Neural cell (in vitro differentiated cells): ENCODE results near the gene QSOX2.

Experiments
- EP300 ChIP-seq: fragments of 450-650 bp; conservative IDR thresholded peaks from 2 replicates; pipeline ENCODE4 v1.6.1; 2014; ENCODE audit warnings: antibody characterized with exemption, mild to moderate bottlenecking, moderate library complexity; ENCODE audit not compliant: poor library complexity, severe bottlenecking
- EZH2 ChIP-seq: fragments of 200-600, 300-800 bp; shearing (Covaris generic), sonication (generic); IDR thresholded peaks from 2 replicates; pipeline ENCODE4 v1.6.1; 2014; ENCODE audit warnings: antibody characterized with exemption, low read length, borderline replicate concordance, mild to moderate bottlenecking; ENCODE audit not compliant: insufficient read depth, poor library complexity, severe bottlenecking
- MXI1 ChIP-seq: fragments of 450-650 bp; conservative IDR thresholded peaks from 2 replicates; pipeline ENCODE4 v1.6.1; 2014; ENCODE audit warnings: antibody characterized with exemption, mild to moderate bottlenecking; ENCODE audit not compliant: poor library complexity, severe bottlenecking
- POLR2AphosphoS5 ChIP-seq: IDR thresholded peaks from 2 replicates; pipeline ENCODE4 v1.6.1; 2012
- RAD21 ChIP-seq: fragments of 450-650 bp; conservative IDR thresholded peaks from 2 replicates; pipeline ENCODE4 v1.6.1; 2014; ENCODE audit warnings: antibody characterized with exemption, mild to moderate bottlenecking, moderate library complexity
- REST ChIP-seq: IDR thresholded peaks from 2 replicates; pipeline ENCODE4 v1.6.1; 2012; ENCODE audit warnings: borderline replicate concordance
- SMC3 ChIP-seq: fragments of 450-650 bp; conservative IDR thresholded peaks from 2 replicates; pipeline ENCODE4 v1.6.1; 2014; ENCODE audit warnings: antibody characterized with exemption, mild to moderate bottlenecking, moderate library complexity; ENCODE audit not compliant: poor library complexity
- TAF1 ChIP-seq: IDR thresholded peaks from 2 replicates; pipeline ENCODE4 v1.6.1; 2012; ENCODE audit warnings: low read depth
- TF ChIP-seq, protein P1 (sequence below): fragments of 450-650 bp; IDR thresholded peaks from 2 replicates; pipeline ENCODE4 v1.5.1; 2014; ENCODE audit warnings: antibody characterized with exemption, mild to moderate bottlenecking, moderate library complexity; ENCODE audit not compliant: poor library complexity, severe bottlenecking

DNA sequence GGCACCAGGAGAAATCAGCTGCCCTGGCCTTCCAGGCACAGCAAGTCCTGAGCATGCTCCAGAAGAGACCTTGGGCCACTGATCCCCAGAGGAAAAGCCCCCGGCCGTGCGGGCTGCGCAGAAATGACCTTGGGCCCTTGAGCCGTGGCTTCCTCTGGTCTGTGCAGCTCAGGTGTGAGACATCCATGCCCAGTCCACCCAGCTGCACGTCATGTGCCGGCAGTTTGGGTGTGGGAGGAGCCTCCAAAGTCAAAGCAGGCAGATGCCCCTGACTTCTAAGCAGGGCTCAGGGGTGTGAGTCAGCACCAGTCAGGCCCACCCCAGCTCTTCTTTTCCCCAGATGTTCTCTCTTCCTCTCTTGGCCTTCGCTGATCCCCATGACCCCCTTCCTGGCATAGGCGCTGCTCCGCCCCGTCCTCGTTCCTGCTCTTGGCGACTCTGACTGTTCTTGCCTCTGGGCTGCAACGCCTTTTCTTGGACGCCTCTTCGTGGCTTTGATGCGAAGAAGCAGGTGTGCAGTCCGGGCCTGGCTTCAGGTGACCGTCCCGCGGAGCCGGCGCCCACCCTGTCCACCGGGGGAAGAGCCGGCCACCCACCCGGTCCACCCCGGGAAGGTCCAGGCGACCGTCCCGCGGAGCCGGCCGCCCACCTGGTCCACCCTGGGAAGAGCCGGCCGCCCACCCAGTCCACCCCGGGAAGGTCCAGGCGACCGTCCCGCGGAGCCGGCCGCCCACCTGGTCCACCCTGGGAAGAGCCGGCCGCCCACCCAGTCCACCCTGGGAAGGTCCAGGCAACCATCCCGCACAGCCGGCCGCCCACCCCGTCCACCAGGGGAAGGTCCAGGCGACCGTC is 5.9 kb upstream of the QSOX2 start:
- TF ChIP-seq EZH2 (no peak), POLR2AphosphoS5 (no peak), MXI1 (no peak), SMC3 (no peak), RAD21 (no peak), EP300 (no peak), TAF1 (no peak), REST (no peak)
- TF ChIP-seq, protein P1, sequence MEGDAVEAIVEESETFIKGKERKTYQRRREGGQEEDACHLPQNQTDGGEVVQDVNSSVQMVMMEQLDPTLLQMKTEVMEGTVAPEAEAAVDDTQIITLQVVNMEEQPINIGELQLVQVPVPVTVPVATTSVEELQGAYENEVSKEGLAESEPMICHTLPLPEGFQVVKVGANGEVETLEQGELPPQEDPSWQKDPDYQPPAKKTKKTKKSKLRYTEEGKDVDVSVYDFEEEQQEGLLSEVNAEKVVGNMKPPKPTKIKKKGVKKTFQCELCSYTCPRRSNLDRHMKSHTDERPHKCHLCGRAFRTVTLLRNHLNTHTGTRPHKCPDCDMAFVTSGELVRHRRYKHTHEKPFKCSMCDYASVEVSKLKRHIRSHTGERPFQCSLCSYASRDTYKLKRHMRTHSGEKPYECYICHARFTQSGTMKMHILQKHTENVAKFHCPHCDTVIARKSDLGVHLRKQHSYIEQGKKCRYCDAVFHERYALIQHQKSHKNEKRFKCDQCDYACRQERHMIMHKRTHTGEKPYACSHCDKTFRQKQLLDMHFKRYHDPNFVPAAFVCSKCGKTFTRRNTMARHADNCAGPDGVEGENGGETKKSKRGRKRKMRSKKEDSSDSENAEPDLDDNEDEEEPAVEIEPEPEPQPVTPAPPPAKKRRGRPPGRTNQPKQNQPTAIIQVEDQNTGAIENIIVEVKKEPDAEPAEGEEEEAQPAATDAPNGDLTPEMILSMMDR: no peak
